ENCODE data around the gene TBC1D19. TPM values are rescaled to one million over a fixed set of nuclear protein-coding genes. Genes with fewer than 3 reads are reported as not detected.

Gene TBC1D19
- total and polyA plus RNA-seq, 4 donors: 2.1 to 41.6 (median 8.3) TPM

GRCh38 chr4:26748811-26749210 lies 164.9 kb downstream of the TBC1D19 start:
- no peaks in the 10 kb centered on the region for H3K9me3 ChIP-seq (ENCODE audit: control insufficient read depth in 4 of 4, insufficient read depth in 3 of 4, low read length in 3 of 4)
- H3K27me3 ChIP-seq (ENCODE audit: control insufficient read depth in 3 of 3, insufficient read depth in 3 of 3, low read length in 2 of 3): no peaks in the 10 kb centered on the region
- H3K4me1 ChIP-seq (ENCODE audit: control insufficient read depth in 5 of 5, insufficient read depth in 5 of 5, low read length in 5 of 5): peaks cover 0 to 4% (median 0%) of the 10 kb centered on the region in 5 donors
- H3K9ac ChIP-seq (ENCODE audit: insufficient read depth in 1 of 2, low read length in 2 of 2): no peak overlapping the region
- DNase-seq: no peak
- ATAC-seq (ENCODE audit: insufficient read depth, low FRiP score): no peak
- H3K4me3 ChIP-seq: no peak overlapping the region
- peaks cover 0 to 18% (median 3%) of the 10 kb centered on the region in 4 donors for H3K36me3 ChIP-seq (ENCODE audit: control insufficient read depth in 4 of 4, insufficient read depth in 4 of 4, low read length in 4 of 4)
- TF ChIP-seq CTCF (IDR thresholded peaks at IDR 0.05; ENCODE audit: control extremely low read depth, extremely low read depth): no peak
- no peak overlapping the region for H3K27ac ChIP-seq (ENCODE audit: low read depth in 1 of 2, low read length in 1 of 2)

- Histone ChIP-seq H3K4me3 (no peak overlapping the region), H3K27me3 (ENCODE audit: control insufficient read depth in 3 of 3, insufficient read depth in 3 of 3, low read length in 2 of 3) (no peaks in the 10 kb centered on the region), H3K9me3 (ENCODE audit: control insufficient read depth in 4 of 4, insufficient read depth in 3 of 4, low read length in 3 of 4) (no peaks in the 10 kb centered on the region), H3K36me3 (ENCODE audit: control insufficient read depth in 4 of 4, insufficient read depth in 4 of 4, low read length in 4 of 4) (peaks cover 0 to 18% (median 3%) of the 10 kb centered on the region in 4 donors), H3K9ac (ENCODE audit: insufficient read depth in 1 of 2, low read length in 2 of 2) (no peak overlapping the region), H3K27ac (ENCODE audit: low read depth in 1 of 2, low read length in 1 of 2) (no peak overlapping the region), H3K4me1 (ENCODE audit: control insufficient read depth in 5 of 5, insufficient read depth in 5 of 5, low read length in 5 of 5) (peaks cover 0 to 5% (median 0%) of the 10 kb centered on the region in 5 donors)
- ATAC-seq (ENCODE audit: insufficient read depth, low FRiP score): no peak
- no peak for DNase-seq
- TF ChIP-seq CTCF (IDR thresholded peaks at IDR 0.05; ENCODE audit: control extremely low read depth, extremely low read depth): no peak
- 66 to 69% methylated on average over 2 of the region's 2 CpGs for WGBS, 2 donors
Observed at GRCh38 chr4:26749867-26750266, 166.0 kb downstream of the TBC1D19 start.

GRCh38 chr4:26751004-26751403 lies 167.1 kb downstream of the TBC1D19 start:
- no peak for TF ChIP-seq CTCF (IDR thresholded peaks at IDR 0.05; ENCODE audit: control extremely low read depth, extremely low read depth)
- Histone ChIP-seq H3K36me3 (ENCODE audit: control insufficient read depth in 4 of 4, insufficient read depth in 4 of 4, low read length in 4 of 4) (peaks cover 0 to 14% (median 4%) of the 10 kb centered on the region in 4 donors), H3K9ac (ENCODE audit: insufficient read depth in 1 of 2, low read length in 2 of 2) (no peak overlapping the region), H3K27ac (ENCODE audit: low read depth in 1 of 2, low read length in 1 of 2) (no peak overlapping the region), H3K4me3 (no peak overlapping the region), H3K4me1 (ENCODE audit: control insufficient read depth in 5 of 5, insufficient read depth in 5 of 5, low read length in 5 of 5) (peaks cover 0 to 5% (median 0%) of the 10 kb centered on the region in 5 donors), H3K9me3 (ENCODE audit: control insufficient read depth in 4 of 4, insufficient read depth in 3 of 4, low read length in 3 of 4) (no peaks in the 10 kb centered on the region), H3K27me3 (ENCODE audit: control insufficient read depth in 3 of 3, insufficient read depth in 3 of 3, low read length in 2 of 3) (no peaks in the 10 kb centered on the region)
- ATAC-seq (ENCODE audit: insufficient read depth, low FRiP score) (no peak), DNase-seq (no peak)

- Histone ChIP-seq H3K9me3 (ENCODE audit: control insufficient read depth in 4 of 4, insufficient read depth in 3 of 4, low read length in 3 of 4) (no peaks in the 10 kb centered on the region), H3K4me1 (ENCODE audit: control insufficient read depth in 5 of 5, insufficient read depth in 5 of 5, low read length in 5 of 5) (peaks cover 0 to 5% (median 0%) of the 10 kb centered on the region in 5 donors), H3K4me3 (no peak overlapping the region), H3K27ac (ENCODE audit: low read depth in 1 of 2, low read length in 1 of 2) (no peak overlapping the region), H3K27me3 (ENCODE audit: control insufficient read depth in 3 of 3, insufficient read depth in 3 of 3, low read length in 2 of 3) (no peaks in the 10 kb centered on the region), H3K9ac (ENCODE audit: insufficient read depth in 1 of 2, low read length in 2 of 2) (no peak overlapping the region), H3K36me3 (ENCODE audit: control insufficient read depth in 4 of 4, insufficient read depth in 4 of 4, low read length in 4 of 4) (peaks cover 0 to 14% (median 4%) of the 10 kb centered on the region in 4 donors)
- no peak for TF ChIP-seq CTCF (IDR thresholded peaks at IDR 0.05; ENCODE audit: control extremely low read depth, extremely low read depth)
- DNase-seq: no peak
- 86% methylated on average over 1 of the region's 1 CpG for WGBS, 2 donors
- no peak for ATAC-seq (ENCODE audit: insufficient read depth, low FRiP score)
Observed at GRCh38 chr4:26751838-26752237, 168.0 kb downstream of the TBC1D19 start.
